ENCODE data around the gene GAPDHS. TPM values are rescaled to one million over a fixed set of nuclear protein-coding genes. Genes with fewer than 3 reads are reported as not detected.

GAPDHS gene
- total RNA-seq, 1 experiment from 2014 or later: not detected

GRCh38 chr19:35500611-35501010, 32.6 kb upstream of the GAPDHS start:
- no peak overlapping the region for H3K4me3 Mint-ChIP-seq (ENCODE audit: low read depth, unreplicated experiment)
- no peaks in the 10 kb centered on the region for H3K9me3 Mint-ChIP-seq (ENCODE audit: low read depth, unreplicated experiment)
- TF ChIP-seq, protein P1, sequence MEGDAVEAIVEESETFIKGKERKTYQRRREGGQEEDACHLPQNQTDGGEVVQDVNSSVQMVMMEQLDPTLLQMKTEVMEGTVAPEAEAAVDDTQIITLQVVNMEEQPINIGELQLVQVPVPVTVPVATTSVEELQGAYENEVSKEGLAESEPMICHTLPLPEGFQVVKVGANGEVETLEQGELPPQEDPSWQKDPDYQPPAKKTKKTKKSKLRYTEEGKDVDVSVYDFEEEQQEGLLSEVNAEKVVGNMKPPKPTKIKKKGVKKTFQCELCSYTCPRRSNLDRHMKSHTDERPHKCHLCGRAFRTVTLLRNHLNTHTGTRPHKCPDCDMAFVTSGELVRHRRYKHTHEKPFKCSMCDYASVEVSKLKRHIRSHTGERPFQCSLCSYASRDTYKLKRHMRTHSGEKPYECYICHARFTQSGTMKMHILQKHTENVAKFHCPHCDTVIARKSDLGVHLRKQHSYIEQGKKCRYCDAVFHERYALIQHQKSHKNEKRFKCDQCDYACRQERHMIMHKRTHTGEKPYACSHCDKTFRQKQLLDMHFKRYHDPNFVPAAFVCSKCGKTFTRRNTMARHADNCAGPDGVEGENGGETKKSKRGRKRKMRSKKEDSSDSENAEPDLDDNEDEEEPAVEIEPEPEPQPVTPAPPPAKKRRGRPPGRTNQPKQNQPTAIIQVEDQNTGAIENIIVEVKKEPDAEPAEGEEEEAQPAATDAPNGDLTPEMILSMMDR (IDR thresholded peaks at IDR 0.05; ENCODE audit: unreplicated experiment): no peak
- H3K4me1 Mint-ChIP-seq (ENCODE audit: low read depth, unreplicated experiment): no peaks in the 10 kb centered on the region
- no peak for DNase-seq
- BruUV-seq (replicated peaks): no TSS peak
- no peaks in the 10 kb centered on the region for H3K27me3 Mint-ChIP-seq (ENCODE audit: unreplicated experiment)
- CTCF ChIA-PET: no interaction called here
- peaks cover 61% of the 10 kb centered on the region for H3K36me3 Mint-ChIP-seq (ENCODE audit: insufficient read depth, unreplicated experiment)
- intact Hi-C loops (cut with micrococcal nuclease; ENCODE audit: unreplicated experiment): no loop called here
- no peak overlapping the region for H3K27ac Mint-ChIP-seq (ENCODE audit: unreplicated experiment)

DNA sequence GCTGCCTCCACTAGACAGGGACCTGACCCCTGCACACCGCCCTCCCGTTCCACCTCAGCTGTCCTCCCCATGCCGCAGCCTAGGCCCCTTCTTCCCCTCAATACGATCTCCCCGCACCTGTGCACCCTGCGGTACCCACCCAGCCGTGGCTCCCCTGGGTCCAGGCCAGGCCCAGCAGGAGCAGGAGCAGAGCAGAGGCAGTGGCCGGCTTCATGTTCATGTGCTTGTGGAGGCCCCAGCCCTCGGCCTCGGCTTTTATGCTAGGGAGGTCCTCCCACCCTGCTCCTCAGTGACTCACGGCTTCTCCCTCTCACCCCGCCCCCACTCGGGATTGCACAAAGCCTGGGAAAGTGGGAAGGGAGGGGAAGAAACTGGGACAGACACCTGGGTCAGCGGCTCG, 31.6 kb upstream of the GAPDHS start:
- H3K27me3 Mint-ChIP-seq (ENCODE audit: unreplicated experiment): no peaks in the 10 kb centered on the region
- no peaks in the 10 kb centered on the region for H3K9me3 Mint-ChIP-seq (ENCODE audit: low read depth, unreplicated experiment)
- no peak for DNase-seq
- CTCF ChIA-PET: no interaction called here
- H3K27ac Mint-ChIP-seq (ENCODE audit: unreplicated experiment): no peak overlapping the region
- intact Hi-C loops (cut with micrococcal nuclease; ENCODE audit: unreplicated experiment): no loop called here
- no peak overlapping the region for H3K4me3 Mint-ChIP-seq (ENCODE audit: low read depth, unreplicated experiment)
- BruUV-seq (replicated peaks): no TSS peak
- H3K4me1 Mint-ChIP-seq (ENCODE audit: low read depth, unreplicated experiment): no peaks in the 10 kb centered on the region
- TF ChIP-seq, protein P1 (IDR thresholded peaks at IDR 0.05; ENCODE audit: unreplicated experiment): no peak
- peaks cover 72% of the 10 kb centered on the region for H3K36me3 Mint-ChIP-seq (ENCODE audit: insufficient read depth, unreplicated experiment)

- no peak overlapping the region for H3K4me3 Mint-ChIP-seq (ENCODE audit: low read depth, unreplicated experiment)
- intact Hi-C loops (cut with micrococcal nuclease; ENCODE audit: unreplicated experiment): no loop called here
- CTCF ChIA-PET: no interaction called here
- TF ChIP-seq, protein P1 (IDR thresholded peaks at IDR 0.05; ENCODE audit: unreplicated experiment): no peak
- no peaks in the 10 kb centered on the region for H3K9me3 Mint-ChIP-seq (ENCODE audit: low read depth, unreplicated experiment)
- no peak for DNase-seq
- H3K4me1 Mint-ChIP-seq (ENCODE audit: low read depth, unreplicated experiment): no peaks in the 10 kb centered on the region
- no peak overlapping the region for H3K27ac Mint-ChIP-seq (ENCODE audit: unreplicated experiment)
- peaks cover 69% of the 10 kb centered on the region for H3K36me3 Mint-ChIP-seq (ENCODE audit: insufficient read depth, unreplicated experiment)
- H3K27me3 Mint-ChIP-seq (ENCODE audit: unreplicated experiment): no peaks in the 10 kb centered on the region
- BruUV-seq (replicated peaks): no TSS peak
Observed at GRCh38 chr19:35502751-35503150, 30.5 kb upstream of the GAPDHS start.

GRCh38 chr19:35506011-35506410, 27.2 kb upstream of the GAPDHS start:
- CTCF ChIA-PET: no interaction called here
- H3K4me3 Mint-ChIP-seq (ENCODE audit: low read depth, unreplicated experiment): no peak overlapping the region

More at GRCh38 chr19:35506011-35506410, 27.2 kb upstream of the GAPDHS start:
- TF ChIP-seq, protein P1 (IDR thresholded peaks at IDR 0.05; ENCODE audit: unreplicated experiment): no peak
- Mint-ChIP-seq H3K9me3 (ENCODE audit: low read depth, unreplicated experiment) (no peaks in the 10 kb centered on the region), H3K27me3 (ENCODE audit: unreplicated experiment) (no peaks in the 10 kb centered on the region), H3K36me3 (ENCODE audit: insufficient read depth, unreplicated experiment) (peaks cover 72% of the 10 kb centered on the region), H3K4me1 (ENCODE audit: low read depth, unreplicated experiment) (peaks cover 7% of the 10 kb centered on the region), H3K27ac (ENCODE audit: unreplicated experiment) (no peak overlapping the region)
- no peak for DNase-seq
- no TSS peak for BruUV-seq (replicated peaks)
- intact Hi-C loops (cut with micrococcal nuclease; ENCODE audit: unreplicated experiment): no loop called here

Measured in Calu3 (cell line).